Kidney (tissue), 14 donors: ENCODE results near the gene USP21. TPM values are rescaled to one million over a fixed set of nuclear protein-coding genes. Genes with fewer than 3 reads are reported as not detected.

Experiments
- DNase-seq, 5 donors: peaks; one replicate each; pipeline ENCODE4 v3.0.0-alpha.2; 2013 to 2020
- FAIRE-seq: peaks from 2 replicates; lab custom pipeline; 2012; peaks lifted over from hg19 to GRCh38; lab: Jason Lieb, UNC
- H3K27ac ChIP-seq, 2 donors: one replicate each; pipeline ENCODE4 v1.7.0; 2013; ENCODE audit warnings: low read depth in 2 of 2, low read length in 2 of 2, inconsistent platforms in 1 of 2
- H3K27me3 ChIP-seq: one replicate; pipeline ENCODE4 v1.7.1; 2013; ENCODE audit warnings: low read length, inconsistent platforms; ENCODE audit not compliant: control insufficient read depth, insufficient read depth
- H3K36me3 ChIP-seq, 3 donors: one replicate each; pipeline versions ENCODE4 v1.7.0 to v1.7.1; 2013; ENCODE audit warnings: low read length in 3 of 3, control low read depth in 1 of 3, inconsistent platforms in 1 of 3; ENCODE audit not compliant: insufficient read depth in 3 of 3, control insufficient read depth in 2 of 3
- H3K4me1 ChIP-seq, 3 donors: one replicate each; pipeline versions ENCODE4 v1.7.0 to v1.7.1; 2013; ENCODE audit warnings: low read length in 3 of 3, inconsistent platforms in 1 of 3, low read depth in 1 of 3; ENCODE audit not compliant: control insufficient read depth in 2 of 3, insufficient read depth in 2 of 3
- H3K4me3 ChIP-seq, 3 donors: one replicate each; pipeline versions ENCODE4 v1.7.0 to v1.8.1; 2013; ENCODE audit warnings: low read length in 3 of 3, control low read depth in 1 of 3, inconsistent platforms in 1 of 3
- H3K9ac ChIP-seq, 3 donors: one replicate each; pipeline versions ENCODE4 v1.7.0 to v1.7.1; 2013; ENCODE audit warnings: low read length in 3 of 3, control low read depth in 1 of 3, inconsistent platforms in 1 of 3
- H3K9me3 ChIP-seq, 3 donors: one replicate each; pipeline versions ENCODE4 v1.7.0 to v1.7.1; 2013; ENCODE audit warnings: low read length in 3 of 3, control low read depth in 1 of 3, inconsistent platforms in 1 of 3; ENCODE audit not compliant: control insufficient read depth in 2 of 3, insufficient read depth in 1 of 3
- CTCF ChIP-seq: IDR thresholded peaks from 3 replicates; pipeline ENCODE4 v1.5.1; 2012; ENCODE audit warnings: mild to moderate bottlenecking, moderate library complexity, borderline replicate concordance; ENCODE audit not compliant: insufficient read depth; ENCODE audit errors: extremely low read depth
- intact Hi-C: fragments of 100-400 bp; cut with DNase I; formaldehyde crosslinking; loops from one replicate; pipeline ENCODE4 v1.11.1; 2022
- polyA plus RNA-seq: library from polyadenylated mRNA; stranded (reverse); fragments of 350-450 nt; fragmentation: Illumina TruSeq; extraction: RNeasy Lipid Tissue Mini Kit (QIAGEN cat#74804); gene quantifications from one replicate; pipeline ENCODE4 v1.2.3, GENCODE V29; 2014; ENCODE audit warnings: low read depth, low replicate concordance; ENCODE audit not compliant: insufficient read depth
- total RNA-seq: library from RNA; stranded (reverse); fragmentation: NEBNext Ultra II Directional; extraction: Animal tissue kit (Norgen Biotek cat#: 25700); gene quantifications from one replicate; pipeline ENCODE4 v1.2.1, GENCODE V29; 2021
- donor health status: control.
- donor health status: control.
- donor health status: control.
- donor health status: control.
- donor health status: control.
- donor health status: DM: yes; HTN: yes; CAD: no.
- donor health status: Normal renal cell carcinoma (clear cell type).

Gene USP21
- total and polyA plus RNA-seq, 2 donors from 2014 or later, result 26.3 to 27.7 TPM

- intact Hi-C loops, result no loop called here
- H3K27ac ChIP-seq, result peak overlapping the region; percentile 71 to 85
- peak overlapping the region in 2 of 3 donors; percentile 7 to 54 for H3K4me3 ChIP-seq
- TF ChIP-seq CTCF, result no peak
- DNase-seq, result peak; percentile 77 to 91 (median 89)
- no peaks in the 10 kb centered on the region for H3K27me3 ChIP-seq
- peaks cover 0 to 30% (median 26%) of the 10 kb centered on the region in 3 donors for H3K4me1 ChIP-seq
- H3K36me3 ChIP-seq, result peaks cover 0 to 4% (median 0%) of the 10 kb centered on the region in 3 donors
- H3K9ac ChIP-seq, result peak overlapping the region; percentile 10 to 65 (median 21)
- FAIRE-seq, result no peak
- H3K9me3 ChIP-seq, result no peaks in the 10 kb centered on the region
Observed at GRCh38 chr1:161198194-161198896, 39.0 kb downstream of the USP21 start.

DNA sequence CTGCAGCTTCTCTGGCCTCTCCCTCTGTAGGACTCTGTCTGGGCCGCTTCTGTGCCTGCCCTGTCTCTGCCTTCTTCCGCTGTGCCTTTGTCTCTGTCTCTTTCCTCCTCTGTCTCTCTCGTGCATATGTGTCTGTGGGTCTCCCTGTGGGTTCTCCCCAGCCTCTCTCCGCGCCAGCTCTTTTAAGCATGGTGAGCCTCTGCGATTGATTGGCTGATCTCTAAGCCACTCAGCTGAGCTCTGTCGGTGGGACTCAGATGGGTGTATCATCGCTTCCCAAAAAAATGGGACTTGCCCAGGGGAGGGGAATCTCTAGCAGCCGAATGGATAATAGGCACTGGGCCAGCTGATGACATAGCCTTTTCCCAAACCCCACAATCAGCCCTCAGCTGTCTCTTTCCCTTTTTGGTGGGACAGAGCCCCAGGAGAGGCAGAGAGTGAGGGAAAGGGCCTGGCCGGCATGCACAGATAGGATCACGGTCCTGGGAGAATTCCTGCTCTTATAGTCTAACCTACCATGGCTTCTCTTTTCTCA is 39.7 kb downstream of the USP21 start, which contains the start of gene ADAMTS4:
TSS of gene ADAMTS4 (minus strand) at position 158 of the 535 bp plus-strand sequence. CDS start 427 bp downstream, outside the sequence.
- Histone ChIP-seq H3K27ac (peak within 1 kb of the TSS; percentile 99), H3K36me3 (peaks cover 0 to 4% (median 0%) of the 10 kb centered on the region in 3 donors), H3K27me3 (no peaks in the 10 kb centered on the region), H3K9ac (peak within 1 kb of the TSS; percentile 10 to 65 (median 21)), H3K4me1 (peaks cover 0 to 35% (median 30%) of the 10 kb centered on the region in 3 donors), H3K4me3 (peak within 1 kb of the TSS; percentile 3 to 54 (median 46)), H3K9me3 (no peaks in the 10 kb centered on the region)
- intact Hi-C loops, result no loop called here
- no peak for FAIRE-seq
- no peak for TF ChIP-seq CTCF
- DNase-seq, result peak in 4 of 5 donors; percentile 55 to 85 (median 66)

GRCh38 chr1:161199506-161200139 is 40.3 kb downstream of the USP21 start:
- Histone ChIP-seq H3K27ac (peak overlapping the region; percentile 99), H3K4me1 (peaks cover 0 to 35% (median 34%) of the 10 kb centered on the region in 3 donors), H3K36me3 (peaks cover 0 to 10% (median 0%) of the 10 kb centered on the region in 3 donors), H3K27me3 (no peaks in the 10 kb centered on the region), H3K9me3 (no peaks in the 10 kb centered on the region), H3K9ac (peak overlapping the region in 1 of 3 donors; percentile 21), H3K4me3 (peak overlapping the region in 1 of 3 donors; percentile 3)
- no peak for TF ChIP-seq CTCF
- DNase-seq, result peak in 2 of 5 donors; percentile 29 to 49
- FAIRE-seq, result no peak
- intact Hi-C loops, result no loop called here
